Right cardiac atrium (tissue), 5 donors: Measurements from ENCODE around the gene ACY1. TPM values are rescaled to one million over a fixed set of nuclear protein-coding genes. Genes with fewer than 3 reads are reported as not detected.

ENCODE experiments used
- ATAC-seq, 2 donors: fragments of 200-7000 bp; cut with Tn5 transposase; one replicate each; pipeline versions ENCODE4 v1.8.0 to v1.9.1; 2020; ENCODE audit warnings: moderate library complexity in 2 of 2, mild to moderate bottlenecking in 1 of 2
- DNase-seq, 3 donors: peaks; one replicate each; pipeline ENCODE4 v3.0.0-alpha.2; 2020
- H3K27ac ChIP-seq: one replicate; pipeline ENCODE4 v1.5.1; 2013; ENCODE audit warnings: mild to moderate bottlenecking, low read length, control low read depth, moderate library complexity
- H3K27me3 ChIP-seq: one replicate; pipeline ENCODE4 v1.6.1; 2013; ENCODE audit not compliant: control insufficient read depth, insufficient read depth
- H3K4me1 ChIP-seq: one replicate; pipeline ENCODE4 v1.6.1; 2013; ENCODE audit warnings: low read length; ENCODE audit not compliant: control insufficient read depth, insufficient read depth
- H3K4me3 ChIP-seq: one replicate; pipeline ENCODE4 v1.5.1; 2013; ENCODE audit warnings: low read length, control low read depth
- H3K9me3 ChIP-seq: one replicate; pipeline ENCODE4 v1.6.1; 2013; ENCODE audit warnings: low read length; ENCODE audit not compliant: control insufficient read depth
- WGBS: extraction: QIAGEN DNeasy Blood & Tissue Kit; methylation state at CpG from one replicate; pipeline ENCODE4 v1.1.7; 2013; 5-methylcytosine and 5-hydroxymethylcytosine counted together
- intact Hi-C, 4 donors: fragments of 100-400 bp; cut with DNase I; formaldehyde crosslinking; loops; one replicate each; pipeline versions ENCODE4 v1.11.0 to v1.14.0; 2022 to 2023
- polyA plus RNA-seq: library from polyadenylated mRNA; stranded (reverse); fragments of 200-250 nt; gene quantifications from one replicate; pipeline ENCODE4 v1.2.3, GENCODE V29; 2013
- total RNA-seq, 4 donors: library from RNA; stranded (reverse); fragmentation: NEBNext Ultra II Directional; extraction: Animal tissue kit (Norgen Biotek cat#: 25700); gene quantifications; one replicate each; pipeline ENCODE4 v1.2.1, GENCODE V29; 2021
- donor health status: healthy with polysubstance abuse.
- donor health status: DM: no; HTN: yes; CAD: no.
- donor health status: DM: no; HTN: no; CAD: no.
- donor health status: DM: no; HTN: yes; CAD: no; lungs with severe emphysema.
- donor health status: DM: yes; HTN: yes; CAD: no.

ACY1 gene
- total and polyA plus RNA-seq, 5 donors: 18.4 to 27.2 (median 19.6) TPM

DNA sequence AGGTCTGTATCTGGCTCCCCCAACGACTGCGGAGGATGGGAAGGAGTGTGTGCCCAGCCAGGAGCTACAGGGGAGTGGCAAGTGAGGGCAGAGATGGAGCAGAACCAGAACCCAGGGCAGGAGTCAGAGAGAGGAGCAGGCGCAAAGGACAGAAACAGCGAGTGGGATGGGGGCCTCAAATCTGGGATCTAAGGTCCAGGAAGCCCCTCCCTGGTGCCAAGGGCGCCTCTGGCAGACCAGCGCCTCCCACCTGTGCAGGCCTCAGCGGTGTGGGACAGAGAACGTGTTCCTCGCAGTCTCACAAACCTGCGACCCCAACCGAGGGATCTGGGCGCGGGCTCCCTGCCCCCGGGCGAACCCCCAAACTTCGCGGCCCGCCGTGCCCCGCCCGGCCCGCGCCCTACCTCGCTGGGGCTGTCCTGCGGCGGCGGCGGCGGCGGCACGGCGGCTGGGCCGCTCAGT is 16.4 kb upstream of the ACY1 start:
- intact Hi-C loops: no loop called here
- Histone ChIP-seq H3K9me3 (no peaks in the 10 kb centered on the region), H3K27ac (peak overlapping the region; percentile 94), H3K4me1 (peaks cover 29% of the 10 kb centered on the region), H3K27me3 (no peaks in the 10 kb centered on the region), H3K4me3 (peak overlapping the region; percentile 78)
- DNase-seq: no peak
- WGBS: 3% methylated on average over 33 of the region's 33 CpGs
- peak in 1 of 2 donors; percentile 0 for ATAC-seq

DNA sequence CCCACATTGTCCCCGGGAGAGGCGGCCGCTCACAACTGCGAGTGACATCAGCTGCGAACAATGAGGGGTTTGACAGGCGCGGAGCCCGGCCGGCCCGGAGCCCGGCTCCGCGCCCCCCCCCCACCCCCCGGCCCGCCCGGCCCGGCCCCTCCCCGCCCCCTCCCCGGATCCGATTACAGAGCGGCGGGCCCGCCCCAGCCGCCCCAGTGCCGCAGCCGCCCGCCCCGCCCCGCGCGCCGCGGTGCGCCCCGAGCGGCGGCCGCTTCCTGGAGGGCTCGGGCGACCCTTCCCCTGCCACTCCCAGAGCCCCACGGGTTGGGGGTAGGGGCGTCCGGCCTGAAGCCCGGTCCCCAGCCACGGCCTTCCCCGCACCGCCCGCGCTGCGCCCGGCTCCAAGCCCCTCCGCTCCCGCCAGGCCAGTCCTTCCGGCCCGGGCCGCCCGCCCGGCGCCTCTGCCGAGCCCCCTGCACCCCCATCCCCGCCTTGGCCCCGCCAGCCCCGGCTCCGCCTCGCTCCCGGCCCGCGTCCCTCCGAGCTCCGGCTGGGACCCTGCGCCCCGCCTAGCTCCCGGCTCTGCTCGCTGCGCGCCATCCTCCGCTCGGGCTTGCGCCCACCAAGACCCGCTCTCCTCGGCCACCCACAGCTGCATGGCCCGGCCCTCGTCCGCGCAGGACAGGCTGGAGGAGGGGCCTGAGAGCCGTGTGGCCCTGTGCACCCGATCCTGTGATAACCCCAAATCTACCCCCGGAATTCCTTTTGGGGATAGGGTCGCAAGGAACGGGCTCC is 15.8 kb upstream of the ACY1 start, which contains the start of gene PCBP4:
PCBP4 (minus strand) TSS at position 71 of the 786 bp plus-strand sequence. CDS start 6,214 bp downstream, outside the sequence.
- Histone ChIP-seq H3K4me3 (peak within 1 kb of the TSS; percentile 78), H3K4me1 (peaks cover 27% of the 10 kb centered on the region), H3K9me3 (no peaks in the 10 kb centered on the region), H3K27me3 (no peaks in the 10 kb centered on the region), H3K27ac (peak within 1 kb of the TSS; percentile 94)
- intact Hi-C loops: no loop called here
- peak; percentile 86 to 93 (median 92) for DNase-seq
- WGBS: under 1% methylated on average over 90 of the region's 90 CpGs
- peak; percentile 56 to 70 for ATAC-seq

DNA sequence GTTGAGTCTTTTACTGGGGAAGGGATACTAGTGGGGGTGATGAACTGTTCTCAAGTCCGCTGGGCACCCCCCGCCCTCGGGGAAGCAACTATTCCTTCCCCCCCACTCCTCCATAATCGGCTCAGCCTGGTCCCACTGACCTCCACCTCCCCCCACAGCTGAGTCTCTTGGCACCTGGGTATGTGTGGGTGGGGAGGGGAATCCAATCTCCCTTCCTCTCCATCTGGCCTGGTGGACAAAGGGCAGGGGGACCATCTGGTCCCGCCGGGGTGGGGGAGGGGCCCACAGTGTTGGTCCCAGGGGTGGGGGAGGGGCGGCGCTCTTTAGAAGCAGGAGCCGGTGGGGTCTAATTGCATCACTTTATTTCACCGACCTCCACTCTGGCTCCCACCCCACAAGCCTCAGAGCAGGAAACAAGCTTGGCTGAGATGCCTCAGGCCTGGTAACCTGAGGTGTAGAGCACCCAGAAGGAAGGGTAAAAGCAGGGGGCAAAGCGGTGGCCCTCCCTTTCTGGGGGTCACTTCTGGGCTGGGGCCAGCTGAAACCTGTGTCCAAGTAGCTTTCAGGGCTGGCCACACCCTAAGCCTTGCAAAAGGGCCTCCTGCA is 15.1 kb upstream of the ACY1 start:
- Histone ChIP-seq H3K27ac (peak overlapping the region; percentile 85), H3K27me3 (no peaks in the 10 kb centered on the region), H3K9me3 (no peaks in the 10 kb centered on the region), H3K4me3 (peak overlapping the region; percentile 78), H3K4me1 (peaks cover 23% of the 10 kb centered on the region)
- DNase-seq (peak in 2 of 3 donors; percentile 63 to 75), ATAC-seq (peak; percentile 1 to 12)
- intact Hi-C loops: no loop called here
- 14% methylated on average over 11 of the region's 11 CpGs for WGBS

DNA sequence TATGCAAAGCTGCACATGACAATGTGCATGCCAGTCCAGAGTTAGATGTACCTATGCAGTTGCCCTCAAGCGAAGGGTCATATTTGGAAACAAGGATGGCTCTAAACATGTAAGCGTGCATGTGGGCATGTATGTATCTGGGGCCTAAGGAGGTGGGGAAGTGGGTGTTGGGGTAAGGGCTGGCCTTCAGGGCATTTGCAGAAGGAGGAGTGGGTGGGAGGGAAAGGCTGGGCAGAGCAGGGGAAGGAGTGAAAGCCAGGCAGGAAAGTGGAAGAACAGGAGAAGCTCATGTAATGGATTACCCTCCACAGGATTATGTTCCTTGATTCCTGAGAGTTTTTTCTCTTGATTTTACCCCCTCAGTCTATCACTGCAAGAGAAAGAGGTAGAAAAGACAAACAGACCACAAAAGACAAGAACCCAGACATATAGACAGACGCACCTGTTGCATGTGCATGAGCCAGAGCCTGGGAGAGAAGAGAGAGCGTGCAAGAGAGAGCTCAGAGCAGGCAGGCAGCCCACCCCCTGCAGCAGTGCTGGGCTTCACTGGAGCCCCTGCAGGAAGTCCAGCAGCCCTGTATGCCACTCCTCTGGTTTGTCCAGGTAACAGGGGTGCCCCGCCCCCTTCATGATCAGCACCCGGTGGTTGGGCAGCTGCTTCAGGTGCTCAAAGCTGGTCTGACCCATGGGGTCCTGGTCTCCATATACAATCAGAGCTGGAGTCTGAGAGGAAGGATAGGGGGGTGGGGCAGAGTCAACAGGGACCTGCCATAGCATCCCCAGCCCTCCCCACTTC is 14.3 kb upstream of the ACY1 start:
- Histone ChIP-seq H3K4me3 (no peak overlapping the region), H3K27me3 (no peaks in the 10 kb centered on the region), H3K27ac (no peak overlapping the region), H3K9me3 (no peaks in the 10 kb centered on the region), H3K4me1 (peaks cover 15% of the 10 kb centered on the region)
- WGBS: 83% methylated on average over 6 of the region's 6 CpGs
- DNase-seq (peak in 2 of 3 donors; percentile 31 to 63), ATAC-seq (no peak)
- intact Hi-C loops: no loop called here

DNA sequence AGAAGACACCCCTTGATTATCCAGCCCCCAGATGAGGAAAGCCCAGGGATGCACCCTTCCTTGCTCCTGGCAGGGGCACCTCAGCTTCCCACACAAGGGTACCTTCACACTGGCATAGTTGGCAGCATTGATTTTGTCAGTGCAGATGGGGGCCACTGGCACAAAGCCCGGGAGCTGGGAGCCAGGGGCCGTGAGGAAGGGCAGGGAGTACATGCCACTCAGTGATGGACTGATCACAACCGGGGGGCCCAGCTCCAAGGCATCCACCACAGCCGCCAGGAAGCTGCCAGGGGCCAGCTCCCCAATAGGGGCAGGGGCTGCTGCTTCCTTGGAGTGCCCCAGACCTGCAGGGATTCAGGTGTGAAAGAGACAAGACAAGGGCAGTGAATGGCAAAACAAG is 13.5 kb upstream of the ACY1 start:
- DNase-seq: peak in 2 of 3 donors; percentile 47 to 56
- no peaks in the 10 kb centered on the region for H3K27me3 ChIP-seq
- no peak overlapping the region for H3K27ac ChIP-seq
- peaks cover 14% of the 10 kb centered on the region for H3K4me1 ChIP-seq
- no peak for ATAC-seq
- no peak overlapping the region for H3K4me3 ChIP-seq
- 70% methylated on average over 4 of the region's 4 CpGs for WGBS
- intact Hi-C loops: no loop called here
- H3K9me3 ChIP-seq: no peaks in the 10 kb centered on the region

DNA sequence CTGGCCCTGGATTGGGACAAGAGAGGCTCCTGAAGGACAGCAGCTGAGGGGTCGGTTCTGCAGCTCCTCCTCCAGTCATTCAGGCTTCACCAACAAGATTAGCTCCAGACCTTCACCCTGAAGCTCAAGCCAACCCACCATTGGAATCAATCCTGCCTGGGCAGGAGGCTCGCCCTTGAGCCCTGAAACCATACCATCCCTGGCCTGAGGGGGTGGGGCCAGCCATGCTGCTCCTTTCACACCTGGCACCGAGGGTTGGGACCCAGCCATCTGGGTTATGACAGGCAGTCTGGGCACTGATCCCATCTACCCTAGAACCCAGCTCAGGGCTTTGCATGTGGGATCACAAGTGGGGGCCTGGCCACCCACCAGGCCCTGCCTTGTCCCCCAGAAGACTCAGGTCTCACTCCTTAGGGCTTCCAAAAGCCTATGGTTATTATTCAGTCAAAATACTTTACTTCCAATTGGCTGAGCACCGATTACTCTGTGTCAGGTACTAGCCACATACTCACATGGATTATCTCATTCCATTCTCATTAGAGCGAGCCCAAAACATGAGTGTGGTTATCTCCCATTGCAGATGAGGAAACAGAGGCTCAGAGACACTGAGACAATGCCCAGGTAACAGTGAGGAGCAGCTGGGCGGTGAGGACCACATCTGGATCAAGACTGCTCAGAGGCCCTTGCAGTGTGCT is 12.6 kb upstream of the ACY1 start:
- WGBS: 79% methylated on average over 6 of the region's 6 CpGs
- no peak overlapping the region for H3K4me3 ChIP-seq
- intact Hi-C loops: no loop called here
- no peaks in the 10 kb centered on the region for H3K27me3 ChIP-seq
- no peaks in the 10 kb centered on the region for H3K9me3 ChIP-seq
- H3K27ac ChIP-seq: no peak overlapping the region
- H3K4me1 ChIP-seq: peaks cover 11% of the 10 kb centered on the region
- ATAC-seq (no peak), DNase-seq (peak in 2 of 3 donors; percentile 59 to 64)

DNA sequence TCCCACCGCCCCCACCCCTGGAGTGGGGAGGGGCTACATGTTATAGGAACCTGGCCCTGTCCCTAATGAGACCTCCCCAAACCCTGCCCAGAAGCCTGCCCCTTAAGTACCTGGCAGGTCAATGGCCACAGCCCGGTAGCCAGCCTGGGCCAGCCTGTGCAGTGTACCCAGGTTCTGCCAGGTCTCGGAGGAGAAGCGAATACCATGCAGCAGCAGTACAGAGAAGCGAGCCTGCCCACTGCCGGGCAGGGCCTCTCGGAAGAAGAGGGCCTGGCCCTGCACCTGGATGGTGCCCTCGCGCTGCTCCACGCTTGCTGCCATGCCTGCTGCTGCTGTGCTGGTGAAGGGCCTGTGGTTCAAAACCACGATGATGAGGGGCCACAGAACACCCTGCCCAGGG is 12.0 kb upstream of the ACY1 start:
- no peak overlapping the region for H3K27ac ChIP-seq
- no peak overlapping the region for H3K4me3 ChIP-seq
- no peaks in the 10 kb centered on the region for H3K9me3 ChIP-seq
- ATAC-seq (no peak), DNase-seq (peak in 2 of 3 donors; percentile 32 to 48)
- H3K4me1 ChIP-seq: peaks cover 10% of the 10 kb centered on the region
- intact Hi-C loops: no loop called here
- no peaks in the 10 kb centered on the region for H3K27me3 ChIP-seq
- 92% methylated on average over 11 of the region's 11 CpGs for WGBS

DNA sequence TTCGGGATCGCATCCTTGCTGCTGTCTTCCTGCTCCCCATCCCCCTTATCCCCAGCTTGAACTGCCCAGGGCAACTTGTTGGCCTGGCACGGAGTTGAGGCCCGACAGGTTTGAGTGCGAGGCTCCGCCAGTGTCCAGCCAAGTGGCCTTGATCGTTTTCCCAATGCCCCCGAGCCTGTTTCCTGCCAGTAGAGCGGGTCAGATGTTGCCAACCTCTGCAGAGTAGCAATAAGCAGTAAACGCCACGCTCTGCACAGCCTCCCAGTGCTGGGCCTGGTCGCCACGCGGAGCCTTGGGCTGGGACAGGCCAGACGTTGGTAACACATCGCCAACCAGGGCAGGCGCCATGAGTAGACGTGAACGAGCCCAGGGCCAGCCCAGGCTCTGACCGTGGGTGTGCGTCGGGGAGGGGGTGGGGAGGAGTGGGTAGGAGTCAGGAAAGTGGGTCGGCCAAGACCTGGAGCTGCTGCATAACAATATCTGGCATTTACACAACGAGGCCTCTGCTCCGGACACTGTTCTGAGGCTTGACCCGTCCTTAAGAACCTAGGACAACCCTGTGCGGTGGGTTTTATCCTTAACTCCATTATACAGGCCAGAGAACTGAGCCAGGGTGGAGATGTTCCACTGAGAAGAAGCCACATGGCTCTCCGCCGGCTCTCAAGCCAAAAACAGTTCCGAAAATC is 8.9 kb upstream of the ACY1 start:
- no peaks in the 10 kb centered on the region for H3K9me3 ChIP-seq
- 20% methylated on average over 30 of the region's 30 CpGs for WGBS
- no peaks in the 10 kb centered on the region for H3K27me3 ChIP-seq
- H3K27ac ChIP-seq: peak overlapping the region; percentile 59
- ATAC-seq (peak; percentile 22 to 23), DNase-seq (peak; percentile 51 to 84 (median 84))
- intact Hi-C loops: loop anchor here in 1 of 4 donors (2.0 kb wide), 1 partner anchor 32 kb away; the partner anchor contains the start of gene PARP3
- peak overlapping the region; percentile 67 for H3K4me3 ChIP-seq
- H3K4me1 ChIP-seq: peaks cover 10% of the 10 kb centered on the region

DNA sequence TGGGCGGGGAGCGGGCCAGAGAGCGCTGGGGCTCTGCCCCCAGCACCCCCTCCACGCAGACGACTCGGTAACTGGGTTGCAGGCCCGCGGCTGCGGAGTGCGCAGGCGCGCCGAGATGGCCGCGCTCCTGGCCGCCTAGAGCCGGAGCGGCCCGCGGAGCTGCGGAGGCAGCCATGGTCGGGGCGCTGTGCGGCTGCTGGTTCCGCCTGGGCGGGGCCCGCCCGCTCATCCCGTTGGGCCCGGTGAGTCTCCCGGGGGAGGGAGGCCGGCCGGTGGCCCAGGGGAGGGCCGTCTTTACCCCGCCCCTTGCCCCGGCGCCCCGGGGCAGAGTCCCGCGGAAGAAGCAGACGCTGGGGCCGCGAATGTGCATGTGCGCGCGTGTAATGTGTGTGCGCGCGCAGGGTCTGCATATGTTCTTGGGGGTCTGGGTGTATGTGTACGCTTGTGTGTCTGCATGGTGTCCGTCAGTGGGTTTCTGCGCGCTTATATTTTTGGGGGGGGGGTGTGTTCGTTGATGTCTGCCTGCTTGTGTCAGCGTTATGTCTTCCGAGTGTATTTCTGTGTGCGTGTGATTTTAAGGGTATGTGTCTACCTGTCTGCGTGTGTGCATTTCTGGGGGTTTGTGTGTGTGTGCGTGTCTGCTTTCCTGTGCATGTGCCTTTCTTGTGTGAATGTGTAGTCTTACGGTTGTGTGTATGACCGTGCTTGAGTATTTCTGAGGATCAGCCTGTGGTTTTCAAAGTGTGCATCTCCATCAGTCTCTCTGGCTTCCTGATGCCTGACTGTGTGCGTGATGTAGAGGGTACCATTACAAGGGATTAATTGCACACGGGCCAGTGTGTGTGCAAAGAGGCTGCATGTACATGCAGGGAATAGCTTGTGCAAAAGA is 8.1 kb upstream of the ACY1 start, which contains the start of gene ABHD14A:
ABHD14A (plus strand) TSS at position 102 of the 889 bp plus-strand sequence; CDS start at position 174, 72 bp downstream.
- WGBS: under 1% methylated on average over 63 of the region's 63 CpGs

More for the DNA sequence above, 8.1 kb upstream of the ACY1 start, which contains the start of gene ABHD14A:
- no peaks in the 10 kb centered on the region for H3K9me3 ChIP-seq
- H3K27ac ChIP-seq: peak within 1 kb of the TSS; percentile 59
- intact Hi-C loops: loop anchor here in 1 of 4 donors (2.0 kb wide), 1 partner anchor 32 kb away; the partner anchor contains the start of gene PARP3
- no peaks in the 10 kb centered on the region for H3K27me3 ChIP-seq
- H3K4me3 ChIP-seq: peak within 1 kb of the TSS; percentile 67
- peak; percentile 79 to 93 (median 92) for DNase-seq
- H3K4me1 ChIP-seq: peaks cover 10% of the 10 kb centered on the region
- ATAC-seq: peak; percentile 80 to 81
